UCSD-AML1 (cell line): ENCODE measurements around the gene POLR2E.

ENCODE experiments used
- DNase-seq: peaks from one replicate; lab custom pipeline; 2025; ENCODE audit not compliant: unreplicated experiment; lab: John Stamatoyannopoulos, UW

Gene POLR2E

DNA sequence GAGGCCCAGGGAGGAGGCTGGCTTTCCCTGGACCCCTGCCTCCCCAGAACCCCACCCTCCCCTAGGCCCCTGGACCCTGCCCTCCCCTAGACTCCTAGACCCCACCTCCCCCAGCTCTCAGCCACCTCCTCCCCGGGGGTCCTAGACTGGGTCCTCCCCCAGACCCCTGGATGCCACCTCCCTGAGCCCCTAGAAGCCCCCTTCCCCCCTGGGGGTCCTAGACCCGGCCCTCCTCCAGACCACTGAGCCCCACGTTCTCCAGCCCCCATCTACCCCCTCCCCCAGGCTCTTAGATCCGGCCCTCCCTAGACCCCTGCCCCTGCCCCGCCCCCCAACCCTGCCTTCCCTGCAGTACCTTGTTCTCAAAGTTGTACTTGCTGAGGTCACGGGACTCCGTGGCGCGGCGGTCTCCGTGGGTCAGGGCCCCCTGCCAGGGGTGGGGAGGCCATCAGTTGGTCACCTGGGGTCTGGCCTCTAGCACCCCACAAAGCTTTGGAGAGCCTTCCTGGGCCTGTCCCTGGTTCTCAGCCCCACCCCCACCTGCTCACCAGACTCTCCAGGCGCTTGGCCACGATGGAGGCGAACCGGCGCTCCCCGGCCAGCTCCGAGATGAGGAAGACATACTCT, 16.6 kb upstream of the POLR2E start:
- no peak for DNase-seq

DNA sequence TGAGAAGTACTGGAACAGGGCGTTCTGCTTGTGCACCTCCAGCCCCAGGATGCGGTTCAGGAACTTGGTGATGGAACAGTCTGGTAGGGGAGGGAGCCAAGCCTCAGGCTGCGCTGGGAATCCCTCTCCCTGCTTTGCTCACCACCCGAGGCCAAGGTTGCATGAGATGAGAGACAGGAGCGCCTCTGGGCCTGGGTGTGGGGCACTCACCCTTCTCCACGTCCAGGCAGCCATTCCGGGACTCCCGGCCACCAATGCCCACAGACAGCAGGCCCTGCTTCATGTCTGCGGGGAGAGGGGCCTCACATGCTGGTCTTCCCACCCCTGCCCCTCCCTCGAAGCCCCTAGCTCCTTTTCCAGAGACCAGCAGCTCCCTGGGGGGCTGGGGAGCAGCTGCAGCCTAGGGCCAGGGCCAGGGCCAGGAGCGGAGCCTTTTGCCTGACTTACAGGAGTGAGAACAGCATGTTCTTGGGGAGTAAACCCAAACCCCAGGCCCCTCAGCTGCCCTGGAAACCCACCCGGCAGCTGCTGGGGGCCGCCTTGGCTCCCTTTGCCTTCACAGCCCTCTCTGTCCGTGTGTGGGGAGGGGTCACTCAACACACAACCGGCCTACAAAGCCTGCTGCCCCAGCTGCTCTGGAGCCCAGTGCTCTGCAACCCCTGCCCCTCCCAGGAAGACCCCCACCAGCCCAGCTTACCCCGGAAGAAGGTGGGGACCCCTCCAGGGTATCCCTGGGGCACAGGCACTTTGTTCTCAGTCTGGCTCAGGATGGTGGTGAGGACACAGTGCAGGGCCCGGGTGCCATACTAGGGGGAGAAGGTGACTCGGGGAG, 15.8 kb upstream of the POLR2E start:
- DNase-seq: no peak

DNA sequence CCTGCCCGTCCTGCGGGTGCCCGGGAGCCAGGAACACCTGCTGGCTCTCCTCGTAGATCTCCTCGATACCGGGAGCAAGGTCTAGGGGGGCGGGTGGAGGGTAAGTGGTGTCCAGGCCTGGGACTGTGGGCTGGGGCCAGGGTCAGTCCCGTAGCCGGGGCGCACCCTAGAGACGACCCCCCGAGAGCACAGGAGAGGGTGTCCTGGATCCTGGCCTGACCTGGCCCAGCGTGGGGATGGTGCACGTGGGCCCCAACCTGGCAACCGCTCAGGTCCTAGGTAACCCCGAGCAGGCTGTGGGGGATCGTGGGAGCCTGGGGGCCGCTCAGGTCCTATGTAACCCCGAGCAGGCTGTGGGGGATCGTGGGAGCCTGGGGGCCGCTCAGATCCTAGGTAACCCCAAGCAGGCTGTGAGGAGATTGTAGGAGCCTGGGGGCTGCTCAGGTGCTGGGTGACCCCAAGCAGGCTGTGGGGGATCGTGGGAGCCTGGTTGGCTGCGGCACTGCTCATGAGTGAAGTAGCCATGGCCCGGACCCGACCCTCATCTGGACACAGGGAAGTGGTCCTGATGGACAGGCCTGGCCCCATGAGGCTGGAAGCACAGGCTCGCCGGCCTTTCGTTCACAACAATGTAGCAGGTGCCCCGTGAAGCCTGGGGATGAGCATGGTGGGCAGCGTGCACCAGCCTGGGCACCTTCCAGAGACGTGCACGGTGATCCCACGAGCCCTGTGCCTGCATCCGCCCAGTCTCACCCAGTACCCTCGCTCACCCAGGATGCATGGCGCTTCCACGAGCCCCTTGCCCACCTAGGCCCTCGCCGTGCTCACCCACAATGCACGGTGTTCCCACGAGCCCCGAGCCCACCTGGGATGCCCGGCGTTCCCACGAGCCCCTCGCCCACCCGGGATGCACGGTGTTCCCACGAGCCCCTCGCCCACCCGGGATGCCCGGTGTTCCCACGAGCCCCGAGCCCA, 14.8 kb upstream of the POLR2E start:
- no peak for DNase-seq

DNA sequence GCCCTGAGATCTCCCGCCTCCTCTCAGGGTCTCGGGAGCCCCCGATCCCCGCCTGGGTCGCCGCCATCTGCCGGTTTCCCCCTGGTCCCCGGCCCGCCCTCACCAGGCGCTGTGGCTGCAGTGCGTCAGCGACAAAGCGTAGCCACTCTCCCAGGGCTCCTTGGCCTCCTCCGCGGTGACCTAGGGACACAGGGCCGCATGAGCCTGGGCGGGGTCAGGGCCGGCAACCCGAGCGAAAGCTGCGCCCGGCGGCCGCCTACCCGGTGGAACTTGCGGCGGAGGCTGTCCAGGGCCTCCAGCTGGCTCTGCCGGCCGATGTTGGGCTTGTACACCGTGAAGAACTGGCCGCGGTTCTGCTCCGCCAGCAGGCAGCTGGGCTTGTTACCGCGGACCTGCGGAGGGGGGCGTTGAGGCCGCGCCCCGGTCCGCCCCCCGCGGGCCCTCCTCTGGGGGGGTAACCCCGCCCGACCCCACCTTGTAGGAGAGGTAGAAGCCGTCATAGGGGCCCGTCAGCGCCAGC, 13.9 kb upstream of the POLR2E start:
- DNase-seq: no peak

DNA sequence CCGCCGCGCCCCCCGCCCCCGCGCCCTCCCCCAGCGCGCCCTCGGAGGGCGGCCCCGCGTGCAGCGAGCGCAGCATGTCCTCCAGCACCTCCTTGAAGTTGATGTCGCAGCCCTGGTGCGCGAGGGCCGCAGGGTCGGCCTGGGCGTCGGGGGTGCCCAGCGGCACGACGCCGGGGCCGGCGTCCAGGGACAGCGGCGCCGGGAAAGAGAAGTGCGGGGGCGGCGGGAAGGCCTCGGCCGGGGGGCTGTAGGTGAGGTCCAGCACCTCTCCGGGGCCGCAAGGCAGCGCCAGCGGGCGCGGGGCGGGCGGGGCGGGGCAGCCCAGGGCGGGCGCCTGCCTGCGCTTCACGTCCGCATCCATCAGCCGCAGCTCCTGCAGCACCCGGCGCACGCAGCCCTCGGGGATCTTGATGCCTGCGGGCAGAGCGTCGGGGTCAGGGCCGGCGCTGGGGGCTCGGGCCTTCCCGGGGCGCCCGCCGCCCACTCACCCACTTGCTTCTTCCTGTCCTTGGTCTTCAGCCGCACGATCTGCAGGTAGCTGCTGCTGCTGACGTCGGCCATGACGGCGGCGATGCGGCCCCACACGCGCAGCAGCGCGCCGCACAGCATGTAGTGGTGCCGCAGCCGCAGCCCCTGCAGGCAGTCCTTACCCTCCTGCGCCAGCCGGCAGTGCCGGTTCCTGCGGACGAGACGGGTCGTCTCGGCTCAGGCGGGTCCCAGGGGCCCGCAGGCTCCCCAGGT, 13.3 kb upstream of the POLR2E start:
- no peak for DNase-seq

DNA sequence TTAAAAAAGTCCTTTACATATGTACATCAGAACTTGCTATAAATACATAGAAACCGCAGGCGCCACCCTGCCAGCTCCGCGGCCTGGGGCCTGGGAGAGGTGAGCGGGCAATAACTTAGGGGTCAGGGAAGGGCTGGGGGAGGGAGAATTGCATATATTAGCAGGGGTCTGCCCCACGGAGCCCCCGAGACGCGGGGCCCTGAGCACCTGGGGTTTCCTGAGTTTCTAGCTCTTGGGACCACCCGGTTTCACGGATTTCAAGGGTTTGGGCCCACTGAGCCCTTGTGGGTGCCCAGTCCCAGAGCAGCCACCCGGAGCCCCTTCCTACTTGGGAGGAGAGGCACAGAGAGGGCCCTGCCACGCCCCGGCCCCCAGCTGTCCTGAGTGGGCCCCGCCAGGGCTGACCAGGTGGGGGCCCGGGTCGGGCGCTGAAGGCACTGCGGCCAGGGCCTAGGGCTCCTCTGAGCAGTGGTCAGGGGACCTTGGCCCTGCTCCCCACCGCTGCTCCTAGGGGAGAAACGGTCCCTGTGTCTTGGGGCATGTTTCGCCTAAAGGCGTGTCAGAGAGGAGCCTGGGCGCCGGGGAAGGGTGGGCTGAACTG, 12.6 kb upstream of the POLR2E start:
- no peak for DNase-seq

DNA sequence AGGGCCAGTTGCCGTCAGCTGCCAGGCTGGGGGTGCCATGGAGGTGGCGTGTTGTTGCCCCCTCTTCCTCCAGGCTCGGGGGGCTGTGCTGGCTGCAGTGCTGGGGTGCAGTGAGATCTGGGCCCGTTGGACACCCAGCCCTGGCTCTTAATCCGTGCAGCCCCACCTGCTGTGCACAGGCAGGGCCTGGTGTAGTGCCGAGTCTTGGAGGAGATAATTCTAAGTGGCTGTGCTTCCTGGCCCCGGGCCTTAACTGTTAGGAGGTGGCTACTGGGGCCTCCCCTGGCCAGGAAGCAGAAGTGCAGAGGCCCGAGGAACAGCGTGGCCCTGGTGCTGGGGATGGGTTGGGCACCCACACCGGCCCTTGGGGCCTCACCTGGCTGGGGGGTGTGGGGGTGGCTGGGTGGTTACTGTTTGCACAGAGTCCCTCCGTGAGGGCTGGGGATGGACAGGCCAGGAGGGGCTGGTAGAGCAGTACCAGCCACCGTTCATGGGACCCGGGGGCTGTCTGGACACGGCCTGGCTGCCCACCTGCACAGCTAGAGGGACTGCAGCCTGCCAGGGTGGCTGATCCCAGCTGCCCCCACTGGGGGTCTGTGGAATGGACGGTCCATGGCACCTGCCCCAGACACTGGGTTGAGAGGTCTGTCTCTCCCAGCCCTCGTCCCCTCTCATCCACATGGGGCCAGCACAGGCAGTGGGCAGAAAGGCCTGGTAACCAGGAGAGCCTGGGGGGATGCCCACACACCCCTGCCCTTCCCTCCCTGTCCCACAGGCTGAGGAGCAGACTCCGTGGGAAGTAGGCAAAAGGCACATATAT, 11.9 kb upstream of the POLR2E start:
- peak; percentile 31 for DNase-seq

DNA sequence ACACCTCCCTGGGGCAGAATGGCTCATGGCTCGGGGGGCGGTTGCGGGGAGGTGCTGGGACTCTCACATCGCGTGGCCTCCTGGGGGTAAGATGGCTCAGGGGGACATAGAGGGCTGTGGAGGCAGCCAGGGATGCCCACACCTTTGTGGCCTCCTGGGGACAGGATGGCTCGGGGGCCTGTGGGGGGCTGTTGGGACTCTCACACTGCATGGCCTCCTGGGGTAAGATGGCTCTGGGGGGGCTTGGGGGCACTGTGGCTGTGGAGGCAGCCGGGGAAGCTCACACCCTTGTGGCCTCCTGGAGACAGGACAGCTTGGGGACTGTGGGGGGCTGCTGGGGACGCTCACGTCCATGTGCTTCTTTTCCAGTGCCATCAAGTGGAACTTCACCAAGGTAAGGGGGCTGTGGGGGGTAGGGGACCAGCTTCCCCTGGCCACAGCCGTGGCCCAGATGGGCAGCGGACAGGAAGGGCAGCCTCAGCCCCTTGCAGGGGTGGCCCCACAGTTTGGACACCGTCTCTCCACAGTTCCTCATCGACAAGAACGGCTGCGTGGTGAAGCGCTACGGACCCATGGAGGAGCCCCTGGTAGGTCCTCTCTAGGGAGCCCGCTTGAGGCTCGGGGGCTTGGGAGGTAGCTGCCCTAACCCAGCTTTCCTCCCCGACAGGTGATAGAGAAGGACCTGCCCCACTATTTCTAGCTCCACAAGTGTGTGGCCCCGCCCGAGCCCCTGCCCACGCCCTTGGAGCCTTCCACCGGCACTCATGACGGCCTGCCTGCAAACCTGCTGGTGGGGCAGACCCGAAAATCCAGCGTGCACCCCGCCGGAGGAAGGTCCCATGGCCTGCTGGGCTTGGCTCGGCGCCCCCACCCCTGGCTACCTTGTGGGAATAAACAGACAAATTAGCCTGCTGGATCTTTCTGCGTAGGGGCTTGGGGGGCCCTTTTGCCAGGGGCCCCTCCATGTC, 11.0 kb upstream of the POLR2E start:
- DNase-seq: no peak

DNA sequence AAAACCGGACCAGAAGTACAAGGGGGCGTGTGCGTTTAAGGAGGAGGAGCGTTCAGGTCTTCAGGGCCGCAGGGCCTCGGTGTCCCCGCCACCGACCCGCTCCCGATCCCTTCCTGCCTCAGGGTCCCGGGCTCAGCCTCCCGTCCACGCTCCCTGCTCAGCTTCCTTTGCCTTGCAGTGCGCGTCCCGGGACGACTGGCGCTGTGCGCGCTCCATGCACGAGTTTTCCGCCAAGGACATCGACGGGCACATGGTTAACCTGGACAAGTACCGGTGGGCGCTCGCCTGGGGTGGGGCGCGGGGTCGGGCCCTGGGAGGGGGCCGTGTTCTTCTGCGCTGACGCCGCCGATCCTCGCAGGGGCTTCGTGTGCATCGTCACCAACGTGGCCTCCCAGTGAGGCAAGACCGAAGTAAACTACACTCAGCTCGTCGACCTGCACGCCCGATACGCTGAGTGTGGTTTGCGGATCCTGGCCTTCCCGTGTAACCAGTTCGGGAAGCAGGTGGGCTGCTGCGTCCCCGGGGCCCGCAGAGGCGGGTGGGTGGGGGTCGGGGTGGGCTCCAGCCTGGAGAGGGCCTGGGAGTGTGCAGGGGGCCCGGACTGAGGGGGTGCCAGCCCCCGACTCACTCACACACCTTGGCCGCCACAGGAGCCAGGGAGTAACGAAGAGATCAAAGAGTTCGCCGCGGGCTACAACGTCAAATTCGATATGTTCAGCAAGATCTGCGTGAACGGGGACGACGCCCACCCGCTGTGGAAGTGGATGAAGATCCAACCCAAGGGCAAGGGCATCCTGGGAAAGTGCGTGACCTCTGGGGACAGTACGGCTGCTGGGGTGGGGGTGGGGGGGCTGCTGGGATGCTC, 10.1 kb upstream of the POLR2E start:
- no peak for DNase-seq

DNA sequence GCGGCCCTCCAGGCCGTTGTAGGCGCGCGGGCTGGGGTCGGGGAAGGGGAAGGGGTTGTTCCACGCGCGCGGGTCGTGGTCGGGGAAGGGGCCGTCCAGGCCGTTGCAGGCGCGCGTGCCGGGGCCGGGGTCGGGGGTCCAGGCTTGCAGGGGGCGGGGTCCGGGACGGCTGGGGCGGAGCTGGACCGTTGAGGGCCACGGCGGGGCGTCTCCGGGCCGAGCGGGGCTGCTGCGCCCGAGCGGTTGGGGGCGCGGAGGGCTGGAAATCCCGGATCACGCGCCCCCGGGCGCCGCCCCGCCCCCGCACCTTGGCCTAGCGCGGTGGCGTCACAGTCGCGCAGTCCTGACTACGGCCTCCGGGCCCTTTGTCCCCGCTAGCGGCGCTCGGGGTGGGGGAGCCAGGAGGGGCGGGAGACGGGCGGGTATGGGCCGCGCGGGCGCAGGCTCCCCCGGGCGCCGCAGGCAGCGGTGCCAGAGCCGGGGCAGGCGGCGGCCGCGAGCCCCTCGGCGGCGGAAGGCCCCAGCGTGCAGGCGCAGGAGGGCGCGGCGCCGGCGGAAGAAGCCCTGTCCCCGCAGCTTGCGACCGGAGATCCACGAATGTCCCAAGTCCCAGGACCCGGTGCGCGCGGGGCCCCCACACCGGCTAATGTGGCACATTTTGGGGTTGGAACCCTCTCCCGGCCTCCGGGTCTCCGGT, 9.3 kb upstream of the POLR2E start:
- peak; percentile 74 for DNase-seq

DNA sequence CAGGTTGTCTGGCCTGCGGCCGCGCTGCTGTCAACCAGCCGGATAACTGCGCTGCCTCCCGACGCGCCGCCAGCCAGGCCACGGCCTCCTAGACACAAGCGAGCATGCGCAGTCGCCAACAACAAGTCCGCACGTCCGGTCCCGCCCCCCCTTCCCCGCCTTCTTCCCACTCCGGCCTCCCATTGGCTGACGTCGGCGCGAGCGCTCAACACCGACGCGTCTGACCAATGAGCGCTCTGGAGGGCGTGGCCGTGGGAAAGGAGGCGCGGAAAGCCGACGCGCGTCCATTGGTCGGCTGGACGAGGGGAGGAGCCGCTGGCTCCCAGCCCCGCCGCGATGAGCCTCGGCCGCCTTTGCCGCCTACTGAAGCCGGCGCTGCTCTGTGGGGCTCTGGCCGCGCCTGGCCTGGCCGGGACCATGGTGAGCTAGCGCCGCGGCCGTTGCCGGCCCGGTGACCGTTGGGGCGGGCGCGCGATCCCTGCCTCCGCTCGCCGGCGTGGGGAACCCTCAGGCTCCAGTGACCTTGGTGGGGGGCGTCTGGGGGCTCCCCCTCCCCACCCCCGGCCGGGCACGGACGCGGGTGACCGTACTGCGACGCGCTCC, 8.6 kb upstream of the POLR2E start, which contains the start of gene GPX4:
Gene GPX4, plus strand, starts transcription at position 287 of the 603 bp plus-strand sequence. Its CDS starts 50 bp downstream, at position 337.
- DNase-seq: peak; percentile 100

DNA sequence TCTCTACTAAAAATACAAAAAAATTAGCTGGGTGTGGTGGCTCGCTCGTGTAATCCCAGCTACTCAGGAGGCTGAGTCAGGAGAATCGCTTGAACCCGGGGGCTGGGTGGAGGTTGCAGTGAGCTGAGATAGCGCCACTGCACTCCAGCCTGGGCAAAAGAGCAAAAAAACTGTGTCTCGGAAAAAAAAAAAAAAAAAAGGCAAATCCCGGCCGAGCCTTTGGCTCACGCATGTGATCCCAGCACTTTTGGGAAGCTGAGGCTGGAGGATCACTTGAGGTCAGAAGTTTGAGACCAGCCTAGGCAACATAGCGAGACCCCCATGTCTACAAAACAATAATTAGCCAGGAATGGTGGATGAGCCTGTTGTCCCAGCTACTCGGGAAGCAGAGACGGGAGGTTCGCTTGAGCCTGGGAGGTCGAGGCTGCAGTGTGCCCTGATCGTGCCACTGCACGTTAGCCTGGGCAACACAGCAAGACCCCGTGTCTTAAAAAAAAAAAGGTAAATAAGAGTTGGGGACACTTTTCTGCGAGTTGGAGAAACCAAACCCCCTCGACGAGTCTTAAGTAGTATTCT, 8.0 kb upstream of the POLR2E start:
- DNase-seq: no peak

DNA sequence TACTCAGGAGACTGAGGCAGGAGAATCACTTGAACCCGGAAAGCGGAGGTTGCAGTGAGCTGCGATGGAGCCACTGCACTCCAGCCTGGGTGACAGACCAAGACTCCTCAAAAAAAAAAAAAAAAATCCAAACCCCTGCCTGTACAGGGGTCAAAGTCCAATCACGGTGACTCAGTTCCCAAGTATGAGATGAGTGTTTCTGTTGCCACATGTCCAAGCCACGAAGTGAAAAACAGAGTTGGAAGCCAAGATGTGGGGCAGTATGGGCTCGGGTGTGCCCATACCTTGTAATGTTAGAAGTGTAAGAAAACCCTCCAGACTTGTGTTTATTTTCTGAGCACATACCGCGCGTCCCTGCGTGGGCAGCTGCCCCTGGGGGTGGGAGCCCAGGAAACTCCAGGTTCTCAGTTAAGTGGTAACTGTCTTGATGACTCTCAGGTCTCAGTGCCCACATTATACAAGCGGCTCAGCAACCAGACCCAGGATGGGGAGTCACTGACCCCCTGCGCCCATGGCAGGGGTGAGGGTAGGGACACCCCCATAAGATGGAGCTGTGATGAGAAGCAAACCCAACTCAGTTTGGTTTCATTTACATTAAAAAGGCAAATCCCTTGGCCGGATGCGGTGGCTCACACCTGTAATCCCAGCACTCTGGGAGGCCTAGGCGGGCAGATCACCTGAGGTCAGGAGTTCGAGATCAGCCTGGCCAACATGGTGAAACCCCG, 7.4 kb upstream of the POLR2E start:
- DNase-seq: no peak

DNA sequence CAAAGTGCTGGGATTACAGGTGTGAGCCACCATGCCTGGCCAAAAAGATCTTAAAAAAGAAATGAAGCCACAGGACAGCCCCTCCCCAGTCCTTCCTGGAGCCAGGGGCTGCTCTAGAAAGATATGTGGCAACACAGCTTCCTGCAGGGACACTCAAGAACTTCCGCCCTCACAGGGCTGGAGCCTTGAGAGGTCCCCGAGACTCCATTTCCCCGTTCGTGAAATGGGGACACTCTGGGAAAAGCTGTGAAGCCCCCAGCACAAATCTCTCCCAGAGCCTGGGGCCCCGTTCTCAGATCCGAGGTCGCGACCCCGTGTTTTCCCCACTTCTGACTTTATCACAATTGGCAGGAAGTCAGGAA, 6.1 kb upstream of the POLR2E start:
- peak; percentile 81 for DNase-seq
